Measurements from ENCODE around the gene PARD3.

PARD3 gene

DNA sequence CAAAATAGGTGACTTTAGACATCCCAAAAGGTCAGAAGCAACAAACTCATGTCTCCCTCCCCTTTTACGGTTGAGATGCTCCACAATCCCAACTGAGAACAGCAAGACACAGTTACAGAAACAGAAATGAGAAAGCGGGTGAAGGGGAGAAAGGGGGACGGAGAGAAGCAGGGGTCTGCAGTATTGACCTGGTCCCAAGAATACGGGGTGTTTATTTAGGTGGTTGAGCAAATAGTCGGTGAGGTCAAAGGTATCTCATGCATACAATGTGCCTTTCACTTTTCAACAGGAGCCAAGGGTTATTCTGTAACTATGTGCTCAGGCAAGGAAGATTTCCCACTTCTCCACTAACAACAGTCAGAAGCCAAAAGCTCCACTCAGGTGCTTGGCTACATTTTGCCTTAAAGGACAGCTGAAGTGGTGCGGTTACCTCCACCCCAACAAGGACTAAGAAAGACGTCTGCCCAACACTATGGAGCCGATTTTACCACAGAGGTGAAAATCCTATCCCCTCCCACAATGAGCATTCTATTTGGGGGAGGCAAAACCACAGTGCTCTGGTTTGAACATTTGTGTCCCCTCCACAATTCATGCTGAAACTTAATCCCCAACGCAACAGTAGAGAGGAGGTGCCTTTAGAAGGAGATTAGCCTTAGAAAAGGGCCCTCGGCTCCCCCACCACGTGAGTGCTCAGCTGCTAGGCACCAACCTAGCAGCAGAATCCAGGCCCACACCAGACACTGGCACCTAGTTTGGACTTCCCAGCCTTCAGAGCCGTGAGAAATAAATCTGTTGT lies 77.9 kb downstream of the PARD3 start:
- DNase-seq: no peak

DNA sequence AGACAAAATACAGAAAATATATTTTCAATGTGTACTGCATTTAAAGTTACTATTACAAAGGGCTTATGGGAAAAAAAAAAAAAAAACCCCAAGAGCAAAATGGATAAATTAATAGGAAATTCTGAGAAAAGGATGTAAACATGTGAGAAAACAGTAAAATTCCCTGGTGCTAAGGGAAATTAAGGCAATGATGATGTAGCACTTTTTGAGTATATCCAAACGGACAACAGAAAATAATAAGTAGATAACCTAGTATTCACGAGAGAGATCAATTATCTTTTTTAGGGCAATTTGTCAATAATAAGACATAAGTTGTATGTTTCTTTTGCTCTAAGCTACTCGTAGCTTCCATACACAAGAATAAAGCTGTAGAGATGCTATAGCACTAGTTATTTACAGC lies 80.2 kb downstream of the PARD3 start:
- no peak for DNase-seq

- no peak for DNase-seq
Observed at GRCh38 chr10:34732926-34733325, 82.2 kb downstream of the PARD3 start.

DNA sequence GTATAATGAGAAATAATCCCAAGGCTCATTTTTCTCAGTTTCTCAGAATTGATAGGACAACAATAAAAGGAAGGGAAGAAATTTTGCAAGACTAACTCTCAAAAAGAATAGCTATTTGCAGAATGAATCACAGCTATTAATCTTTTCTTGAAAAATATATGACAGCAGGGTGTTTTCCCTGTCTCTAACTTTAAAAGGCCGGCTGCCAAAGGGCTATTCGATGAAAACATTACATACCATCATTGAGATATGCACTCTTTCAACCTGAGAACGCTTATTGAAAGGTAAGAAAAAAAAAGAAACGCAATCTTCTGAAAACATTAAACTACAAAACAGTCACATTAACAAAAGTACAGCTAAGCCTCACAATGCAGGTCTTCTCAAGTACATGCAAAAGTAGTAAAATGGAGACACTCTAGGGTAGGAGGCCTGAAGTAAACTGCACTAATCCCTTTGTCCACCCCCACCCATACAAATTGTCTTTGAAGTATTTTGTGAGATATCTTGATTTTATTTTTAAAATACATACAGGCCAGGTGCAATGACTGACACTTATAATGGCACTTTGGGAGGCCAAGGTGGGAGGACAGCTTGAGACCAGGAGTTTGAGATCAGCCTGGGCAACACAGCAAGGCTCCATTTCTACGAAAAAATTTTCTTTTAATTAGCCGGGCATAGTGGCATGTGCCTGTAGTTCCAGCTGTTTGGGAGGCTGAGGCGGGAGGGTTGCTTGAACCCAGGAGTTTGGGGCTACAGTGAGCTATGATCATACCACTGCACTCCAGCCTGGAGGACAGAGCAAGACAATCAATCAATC lies 83.0 kb downstream of the PARD3 start:
- no peak for DNase-seq

- no peak for DNase-seq
Observed at GRCh38 chr10:34731213-34731612, 83.9 kb downstream of the PARD3 start.

DNA sequence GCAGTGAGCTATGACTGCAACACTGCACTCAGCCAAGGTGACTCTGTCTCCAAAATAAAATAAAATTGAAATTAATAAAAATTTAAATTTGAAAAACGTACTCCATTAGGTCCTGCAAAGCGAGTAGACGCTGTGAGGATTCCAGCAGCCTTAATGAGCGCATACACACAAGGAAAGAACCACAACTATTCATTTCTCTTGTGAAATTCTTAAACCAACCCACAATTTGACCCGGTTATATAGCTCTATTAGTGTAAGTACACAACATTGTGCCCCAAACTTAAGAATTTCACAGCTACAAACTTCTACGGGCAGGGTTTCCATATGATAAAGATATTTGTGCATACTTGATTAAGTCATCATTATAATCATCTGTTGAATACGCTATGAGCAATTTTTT lies 84.4 kb downstream of the PARD3 start:
- no peak for DNase-seq

DNA sequence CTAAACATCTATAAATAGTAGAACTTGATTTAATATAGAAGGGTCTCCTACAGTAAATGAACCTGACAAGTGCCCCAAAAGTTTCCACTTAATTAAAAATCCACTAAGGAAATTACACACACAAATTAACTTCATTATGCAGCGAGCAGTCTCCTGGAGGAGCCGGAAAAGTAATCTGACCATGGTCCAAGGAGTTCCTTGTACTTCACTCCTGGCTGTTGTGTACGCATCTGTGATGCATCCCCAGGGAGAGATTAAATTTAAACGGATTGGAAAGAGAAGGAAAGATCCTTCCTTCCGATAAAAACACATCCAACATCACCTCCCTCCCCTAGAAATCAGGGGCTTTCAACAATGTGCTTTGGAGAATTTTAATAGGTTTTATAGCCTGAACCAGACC lies 85.5 kb downstream of the PARD3 start:
- DNase-seq: no peak

DNA sequence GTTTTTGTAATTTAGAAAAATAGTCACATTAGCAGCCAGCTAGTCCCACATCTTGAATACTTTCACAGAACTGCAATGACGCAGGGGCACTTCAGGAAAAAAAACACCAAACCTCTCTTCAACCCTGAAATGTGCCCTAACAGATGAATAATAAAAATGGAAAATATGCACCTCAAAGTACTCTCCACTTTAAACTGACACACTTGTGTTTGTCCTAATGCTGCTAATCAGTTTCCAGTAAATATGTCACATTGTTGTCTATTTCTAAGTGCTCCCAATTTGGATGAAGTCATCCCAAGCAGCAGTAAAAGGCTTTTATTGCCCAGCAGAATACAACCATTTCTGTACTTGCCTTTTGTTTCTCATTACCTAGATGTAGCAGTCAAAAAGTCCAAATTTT lies 86.7 kb downstream of the PARD3 start:
- no peak for DNase-seq

DNA sequence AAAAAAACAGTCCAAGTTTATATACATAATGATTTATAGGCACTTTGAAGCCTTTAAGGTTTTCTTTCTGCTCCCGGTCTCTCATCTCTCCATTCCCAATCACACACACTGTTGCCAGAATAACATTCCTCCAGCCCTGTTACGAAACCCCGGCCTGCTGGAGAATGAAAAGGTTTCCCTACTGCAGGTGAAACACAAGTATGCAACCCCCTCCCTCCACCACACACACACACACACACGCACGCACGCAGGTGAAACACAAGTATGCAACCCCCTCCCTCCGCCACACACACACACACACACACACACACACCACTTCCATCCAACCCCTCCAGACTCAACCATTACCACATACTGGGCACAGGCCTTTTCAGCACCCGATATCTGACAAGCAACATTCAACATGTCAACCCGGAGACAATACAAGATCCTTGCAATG lies 87.5 kb downstream of the PARD3 start:
- DNase-seq: no peak

DNA sequence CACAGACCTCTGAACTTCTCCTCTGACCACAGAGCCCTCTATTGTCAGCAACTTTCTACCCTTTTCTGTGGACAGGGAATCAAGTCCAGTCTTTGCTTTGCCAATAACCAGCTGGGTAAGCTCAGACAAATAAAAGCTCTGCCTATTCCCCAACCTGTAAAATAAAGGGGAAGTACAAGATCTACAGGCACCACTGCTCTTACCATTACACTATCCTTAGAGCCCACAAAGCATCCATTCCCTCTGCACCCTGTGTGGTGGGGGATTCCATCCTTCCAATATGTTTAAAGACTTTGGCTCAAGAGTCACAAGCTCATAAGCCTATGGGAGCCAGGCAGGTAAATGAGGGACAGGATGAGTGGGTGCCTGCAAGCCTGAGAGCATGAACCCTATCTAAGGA lies 88.2 kb downstream of the PARD3 start:
- DNase-seq: no peak

DNA sequence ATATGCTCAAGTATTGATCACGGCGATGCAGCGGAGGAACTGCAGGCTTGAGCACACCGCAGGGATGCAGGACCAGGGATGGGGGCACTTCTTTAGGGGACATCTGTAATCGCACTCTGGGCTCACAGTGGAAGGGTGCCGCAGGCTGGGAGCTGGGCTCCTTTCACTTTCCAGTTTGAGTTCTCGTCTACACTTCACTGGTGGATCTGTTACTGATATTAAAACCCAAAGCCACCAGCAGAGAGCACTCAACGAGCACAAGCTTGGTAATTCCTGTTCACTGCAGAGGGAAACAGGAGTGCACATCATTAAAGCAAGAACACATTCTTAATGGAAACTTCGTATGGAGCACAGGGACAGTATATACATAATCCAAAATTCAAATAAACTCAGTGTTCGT lies 91.3 kb downstream of the PARD3 start:
- peak; percentile 30 for DNase-seq

DNA sequence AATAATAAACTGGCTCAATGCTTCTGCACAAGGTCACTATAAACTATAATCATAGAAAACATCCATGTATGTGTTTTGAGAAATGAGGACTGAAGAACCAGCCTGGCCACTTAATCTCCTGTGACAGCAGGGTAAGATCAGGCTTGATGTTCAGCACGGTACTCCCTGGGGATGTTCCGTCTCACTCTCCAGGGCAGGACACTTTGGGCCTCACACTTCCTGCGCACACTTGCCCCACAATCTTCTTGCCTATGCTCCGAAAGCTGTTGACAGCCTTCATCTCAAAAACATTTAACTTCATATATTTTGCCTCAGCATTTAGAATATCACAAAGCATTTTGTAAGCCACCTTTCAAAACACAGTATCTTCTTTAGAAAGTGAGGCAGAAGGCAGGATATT lies 92.7 kb downstream of the PARD3 start:
- no peak for DNase-seq

DNA sequence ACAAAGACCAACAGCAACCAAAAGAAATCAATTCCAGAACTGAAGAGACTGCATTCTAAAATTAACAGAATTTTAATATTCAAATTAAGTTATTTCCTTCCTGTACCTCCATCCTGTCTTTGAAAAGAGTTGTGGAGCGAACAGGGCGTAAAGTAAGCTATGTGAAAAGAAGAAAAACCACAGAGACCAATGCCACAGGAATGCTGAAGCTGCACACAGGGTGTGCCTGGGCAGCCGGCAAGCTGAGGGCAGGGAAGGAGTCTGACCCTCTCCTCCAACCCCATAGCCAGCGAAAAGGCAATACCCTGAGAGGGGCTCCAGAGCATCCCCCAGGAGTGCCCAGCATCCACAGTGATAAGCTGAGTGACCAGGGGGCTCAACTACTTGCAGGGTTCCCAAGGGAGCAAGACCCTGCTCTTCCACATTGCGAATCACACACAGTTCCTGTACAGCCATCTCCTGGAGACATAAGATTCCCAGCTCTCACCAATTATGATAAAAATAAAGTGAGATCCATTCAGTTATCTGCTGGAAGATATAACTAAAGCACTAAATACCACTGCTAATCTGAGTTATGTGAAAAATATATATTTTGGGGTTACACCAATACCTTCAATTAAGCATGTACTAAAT lies 93.8 kb downstream of the PARD3 start:
- DNase-seq: no peak

DNA sequence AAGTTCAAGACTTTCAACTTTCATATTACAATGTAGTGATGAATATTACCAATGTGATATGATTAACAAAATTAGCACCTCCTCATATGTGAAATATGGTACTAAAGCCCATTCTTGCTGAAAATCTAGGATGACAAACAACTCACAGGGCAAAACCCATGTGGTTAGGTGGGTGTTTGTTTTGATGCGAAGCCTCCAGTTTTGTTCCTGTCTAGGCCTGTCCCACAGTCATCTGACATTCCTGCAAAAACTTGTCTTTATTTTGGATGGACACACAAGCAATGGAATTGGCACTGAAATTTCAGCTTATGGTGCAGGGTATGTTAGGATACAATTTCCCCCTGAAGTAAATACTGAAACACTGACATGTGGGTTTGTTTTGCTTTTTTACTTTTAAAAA lies 95.3 kb downstream of the PARD3 start:
- DNase-seq: no peak

- no peak for DNase-seq
Observed at GRCh38 chr10:34719328-34719727, 95.8 kb downstream of the PARD3 start.

GRCh38 chr10:34717429-34717828 lies 97.7 kb downstream of the PARD3 start:
- no peak for DNase-seq

DNA sequence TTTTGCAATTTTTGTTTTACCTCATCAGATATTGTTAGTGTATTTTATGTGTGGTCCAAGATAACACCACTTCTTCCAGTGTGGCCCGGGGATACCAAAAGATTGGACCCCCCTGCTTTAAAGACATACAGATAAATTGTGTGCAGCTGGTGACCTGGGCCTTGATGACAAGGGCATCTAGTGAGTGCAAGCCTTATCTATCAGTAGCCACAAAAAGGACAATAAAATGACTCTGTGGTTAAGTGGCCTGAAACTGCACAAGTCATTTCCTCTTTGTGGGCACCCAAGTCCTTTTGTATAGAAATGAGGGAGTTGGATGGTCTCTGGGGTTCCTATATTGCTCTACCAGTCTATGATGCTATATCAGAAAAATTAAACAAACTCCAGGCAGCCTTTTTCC lies 98.1 kb downstream of the PARD3 start:
- no peak for DNase-seq

GRCh38 chr10:34716234-34716633 lies 98.9 kb downstream of the PARD3 start:
- DNase-seq: no peak

DNA sequence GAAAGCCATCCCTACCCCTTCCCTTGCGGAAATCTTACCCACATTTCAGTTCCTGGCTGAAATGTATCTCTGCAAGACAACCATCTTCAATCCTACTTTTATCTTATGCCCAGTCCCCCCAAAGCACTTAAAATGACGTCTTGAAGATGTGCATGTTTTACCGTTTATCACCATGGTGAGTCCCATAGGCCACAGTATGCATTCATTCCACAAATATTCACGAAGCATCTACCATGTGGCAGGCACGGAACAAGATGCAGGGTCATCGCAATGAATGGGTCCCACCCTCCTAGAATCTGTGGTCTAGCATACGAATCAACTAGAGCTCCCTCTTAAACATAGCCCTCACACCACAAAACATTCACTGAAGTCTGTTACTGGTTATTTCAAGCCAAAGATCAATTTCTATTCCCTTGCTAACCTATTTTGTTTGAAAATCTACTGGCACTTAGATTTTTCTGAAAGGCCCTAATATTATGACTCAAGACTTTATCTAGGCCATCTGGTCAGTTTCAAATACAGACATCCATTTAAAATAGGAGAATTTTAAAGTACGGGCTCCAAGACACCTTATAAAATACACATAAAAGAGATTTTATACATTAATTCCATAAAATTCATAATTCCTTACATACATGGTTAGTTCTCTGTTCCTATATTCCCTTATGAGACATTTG lies 99.4 kb downstream of the PARD3 start:
- DNase-seq: no peak

DNA sequence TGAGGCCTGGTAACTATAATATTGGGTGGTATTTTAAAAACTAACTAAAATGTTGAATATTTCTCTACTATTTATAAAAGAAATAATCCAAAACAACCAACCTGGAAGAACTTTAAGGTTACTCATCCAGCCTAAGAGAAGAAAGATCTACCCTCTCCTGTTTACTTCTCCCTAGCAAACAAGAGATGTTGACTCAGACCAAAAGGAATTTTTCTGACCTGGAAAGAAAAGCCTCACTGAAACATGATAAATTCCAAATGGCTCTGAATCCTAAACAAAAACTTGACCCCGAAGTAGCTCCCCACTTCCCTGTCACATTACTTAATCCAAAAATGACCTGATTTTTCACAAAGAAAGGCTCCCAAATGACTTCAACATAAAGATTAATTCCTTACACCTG lies 101.2 kb downstream of the PARD3 start:
- no peak for DNase-seq

DNA sequence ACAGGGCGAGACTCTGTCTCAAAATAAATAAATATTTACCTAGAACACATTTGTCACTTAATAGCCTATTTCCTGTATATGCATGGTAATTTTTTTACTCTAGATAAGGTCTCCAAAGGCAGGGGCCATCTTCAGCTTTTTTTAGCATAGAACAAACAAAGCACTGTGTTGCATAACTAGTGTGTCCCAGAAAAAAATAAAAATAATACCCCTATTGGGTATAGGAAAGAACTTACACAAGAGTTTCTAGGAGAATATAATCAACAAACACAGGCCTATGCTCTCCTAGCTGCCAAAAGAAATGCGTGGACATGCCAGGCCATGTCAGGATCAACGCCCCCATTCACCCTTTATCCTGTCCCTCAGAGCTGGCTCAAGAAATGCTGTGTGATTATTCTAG lies 103.6 kb downstream of the PARD3 start:
- DNase-seq: no peak

DNA sequence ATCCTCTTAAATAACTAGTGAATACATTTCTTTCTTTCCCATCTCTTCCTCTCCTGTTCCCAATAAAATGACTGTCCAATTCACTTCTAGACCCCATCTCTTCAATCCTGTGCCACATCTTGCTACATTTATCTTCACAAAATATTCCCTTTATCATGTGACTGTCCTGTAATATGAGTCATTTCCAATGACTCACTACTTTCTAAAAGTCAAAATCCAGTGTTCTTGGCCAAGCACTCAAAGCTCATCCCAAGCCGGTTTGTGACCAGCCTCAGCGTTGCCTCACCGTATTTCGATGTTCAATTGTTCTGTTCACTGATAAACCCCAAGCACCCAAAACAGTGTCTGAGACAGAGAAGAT lies 104.7 kb downstream of the PARD3 start:
- DNase-seq: no peak

DNA sequence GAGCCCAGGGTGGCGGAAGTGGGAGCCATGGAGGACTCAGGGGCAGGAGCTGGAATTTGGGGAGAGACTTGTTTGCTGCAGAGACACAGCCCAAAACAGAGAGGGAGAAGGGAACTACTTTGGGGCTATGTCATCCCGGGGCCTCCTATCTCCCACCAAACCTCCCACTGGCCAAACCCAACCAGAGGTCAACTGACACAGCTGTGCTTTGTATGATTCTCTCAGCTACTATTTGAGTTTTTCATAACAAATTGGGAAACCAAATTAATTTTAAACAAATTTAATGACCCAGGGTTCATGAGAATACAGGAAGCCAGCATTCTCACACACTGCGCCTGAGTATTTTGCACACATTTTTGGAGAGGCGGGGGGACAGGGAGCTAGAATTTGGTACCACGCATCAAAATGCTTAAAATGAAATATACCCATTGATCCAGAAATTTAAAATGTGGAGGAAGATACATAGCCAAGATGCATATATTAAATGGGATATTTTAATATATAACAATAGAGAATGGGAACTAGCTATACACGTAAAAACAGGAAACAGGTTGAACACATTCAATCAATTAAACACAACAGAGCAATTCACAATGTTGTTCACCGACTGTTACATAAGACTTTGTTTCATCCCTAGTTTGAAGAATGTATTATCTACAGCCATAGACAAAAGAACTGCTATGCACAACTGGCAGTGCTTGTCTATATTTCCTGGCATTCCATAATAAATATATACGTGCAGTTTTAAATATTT lies 105.3 kb downstream of the PARD3 start:
- no peak for DNase-seq

All from NCI-H1436 (cell line).